Islet of Langerhans (tissue), 1 donor: Measurements from ENCODE around the gene BBS9.
"Not testable (repeated sequence)": the region's sequence is repeated elsewhere in the genome, so short reads cannot be mapped to it uniquely, and the experiment has no call there.

Experiments
- FAIRE-seq: peaks from one replicate; lab custom pipeline; 2011; peaks lifted over from hg19 to GRCh38; lab: Jason Lieb, UNC

The BBS9 gene

GRCh38 chr7:33446551-33446950, 317.2 kb downstream of the BBS9 start:
- no peak for FAIRE-seq

GRCh38 chr7:33448035-33448434, 318.7 kb downstream of the BBS9 start:
- no peak for FAIRE-seq

- FAIRE-seq = no peak
Observed at GRCh38 chr7:33449847-33450246, 320.5 kb downstream of the BBS9 start.

GRCh38 chr7:33452805-33453502, 323.6 kb downstream of the BBS9 start:
- FAIRE-seq = no peak

GRCh38 chr7:33457039-33457438, 327.7 kb downstream of the BBS9 start:
- no peak for FAIRE-seq

GRCh38 chr7:33458581-33458980, 329.2 kb downstream of the BBS9 start:
- FAIRE-seq = no peak

GRCh38 chr7:33459340-33459751, 330.0 kb downstream of the BBS9 start:
- no peak for FAIRE-seq

GRCh38 chr7:33463131-33463530, 333.8 kb downstream of the BBS9 start:
- no peak for FAIRE-seq

- FAIRE-seq = no peak
Observed at GRCh38 chr7:33466203-33466602, 336.8 kb downstream of the BBS9 start.

- FAIRE-seq = no peak
Observed at GRCh38 chr7:33471636-33472242, 342.4 kb downstream of the BBS9 start.

- FAIRE-seq = no peak
Observed at GRCh38 chr7:33472348-33473025, 343.1 kb downstream of the BBS9 start.

GRCh38 chr7:33477719-33478480, 348.5 kb downstream of the BBS9 start:
- no peak for FAIRE-seq

GRCh38 chr7:33484476-33484875, 355.1 kb downstream of the BBS9 start:
- not testable (repeated sequence) for FAIRE-seq

- no peak for FAIRE-seq
Observed at GRCh38 chr7:33485747-33486493, 356.6 kb downstream of the BBS9 start.

GRCh38 chr7:33486633-33487032, 357.3 kb downstream of the BBS9 start:
- no peak for FAIRE-seq

- FAIRE-seq = no peak
Observed at GRCh38 chr7:33487998-33488682, 358.8 kb downstream of the BBS9 start.

GRCh38 chr7:33494474-33494873, 365.1 kb downstream of the BBS9 start:
- FAIRE-seq = no peak

- no peak for FAIRE-seq
Observed at GRCh38 chr7:33495207-33495606, 365.8 kb downstream of the BBS9 start.

GRCh38 chr7:33497051-33497450, 367.7 kb downstream of the BBS9 start:
- FAIRE-seq = no peak

- FAIRE-seq = no peak
Observed at GRCh38 chr7:33500703-33501701, 371.6 kb downstream of the BBS9 start.
